HG03575 (cell line): Measurements from ENCODE around the gene SERPINF2.
"Not testable (repeated sequence)": the region's sequence is repeated elsewhere in the genome, so short reads cannot be mapped to it uniquely, and the experiment has no call there.

Experiments used
- ATAC-seq: cut with Tn5 transposase; IDR thresholded peaks from one replicate; pipeline ENCODE4 v1.9.1; 2021; ENCODE audit not compliant: unreplicated experiment, insufficient number of reproducible peaks, low FRiP score; ENCODE audit errors: extremely low read depth

SERPINF2 gene

GRCh38 chr17:1742371-1743087, at the start of gene SERPINF2:
Gene SERPINF2 (plus strand): TSS chr17:1742871. CDS start chr17:1744996, 2,125 bp downstream.
- ATAC-seq = no peak

- no peak for ATAC-seq
Observed at GRCh38 chr17:1693339-1693738, 49.3 kb upstream of the SERPINF2 start.

- ATAC-seq = no peak
Observed at GRCh38 chr17:1695365-1695764, 47.3 kb upstream of the SERPINF2 start.

- ATAC-seq = no peak
Observed at GRCh38 chr17:1697681-1698080, 45.0 kb upstream of the SERPINF2 start.

GRCh38 chr17:1699891-1700290, 42.8 kb upstream of the SERPINF2 start:
- not testable (repeated sequence) for ATAC-seq

GRCh38 chr17:1703063-1703462, 39.6 kb upstream of the SERPINF2 start:
- no peak for ATAC-seq

- ATAC-seq = no peak
Observed at GRCh38 chr17:1705004-1705403, 37.7 kb upstream of the SERPINF2 start.

GRCh38 chr17:1707107-1707506, 35.6 kb upstream of the SERPINF2 start:
- no peak for ATAC-seq

- not testable (repeated sequence) for ATAC-seq
Observed at GRCh38 chr17:1708791-1709346, 33.8 kb upstream of the SERPINF2 start.

- no peak for ATAC-seq
Observed at GRCh38 chr17:1709403-1709951, 33.2 kb upstream of the SERPINF2 start.

- no peak for ATAC-seq
Observed at GRCh38 chr17:1709971-1710806, 32.5 kb upstream of the SERPINF2 start, which contains the start of gene TLCD2. Gene TLCD2 (minus strand): TSS chr17:1710377. CDS start chr17:1710242, 135 bp downstream.

GRCh38 chr17:1710807-1711553, 31.7 kb upstream of the SERPINF2 start:
- no peak for ATAC-seq

GRCh38 chr17:1711804-1712203, 30.9 kb upstream of the SERPINF2 start:
- ATAC-seq = no peak

GRCh38 chr17:1712271-1712670, 30.4 kb upstream of the SERPINF2 start:
- ATAC-seq = no peak

- ATAC-seq = no peak
Observed at GRCh38 chr17:1713160-1713877, 29.4 kb upstream of the SERPINF2 start.

GRCh38 chr17:1713878-1714426, 28.7 kb upstream of the SERPINF2 start:
- no peak for ATAC-seq

- ATAC-seq = no peak
Observed at GRCh38 chr17:1714427-1714979, 28.2 kb upstream of the SERPINF2 start.
